Nephron progenitor cell (in vitro differentiated cells): ENCODE results near the gene CCDC33.

Experiments used
- DNase-seq: peaks from one replicate; pipeline ENCODE4 v3.0.0; 2021
- H3K27ac Mint-ChIP-seq: 2 replicates; pipeline ENCODE4 v1.8.0; 2021; ENCODE audit warnings: mild to moderate bottlenecking, moderate library complexity, mixed read lengths
- H3K27me3 Mint-ChIP-seq: 2 replicates; pipeline ENCODE4 v1.8.0; 2021; ENCODE audit warnings: mild to moderate bottlenecking, low read depth, mixed read lengths; ENCODE audit not compliant: poor library complexity
- H3K36me3 Mint-ChIP-seq: 2 replicates; pipeline ENCODE4 v1.8.0; 2021; ENCODE audit warnings: low read depth, mixed read lengths
- H3K4me1 Mint-ChIP-seq: 2 replicates; pipeline ENCODE4 v1.8.0; 2021; ENCODE audit warnings: mixed read lengths
- H3K4me3 Mint-ChIP-seq: 2 replicates; pipeline ENCODE4 v1.8.0; 2021; ENCODE audit warnings: mild to moderate bottlenecking, moderate library complexity, mixed read lengths
- H3K9me3 Mint-ChIP-seq: 2 replicates; pipeline ENCODE4 v1.8.0; 2021; ENCODE audit warnings: mild to moderate bottlenecking, moderate library complexity, mixed read lengths
- TF ChIP-seq, protein P1 (sequence below): fragments of 200-600 bp; sonication (generic); IDR thresholded peaks from 2 replicates; pipeline ENCODE4 v1.5.0; 2021; ENCODE audit warnings: antibody characterized with exemption

Gene CCDC33

DNA sequence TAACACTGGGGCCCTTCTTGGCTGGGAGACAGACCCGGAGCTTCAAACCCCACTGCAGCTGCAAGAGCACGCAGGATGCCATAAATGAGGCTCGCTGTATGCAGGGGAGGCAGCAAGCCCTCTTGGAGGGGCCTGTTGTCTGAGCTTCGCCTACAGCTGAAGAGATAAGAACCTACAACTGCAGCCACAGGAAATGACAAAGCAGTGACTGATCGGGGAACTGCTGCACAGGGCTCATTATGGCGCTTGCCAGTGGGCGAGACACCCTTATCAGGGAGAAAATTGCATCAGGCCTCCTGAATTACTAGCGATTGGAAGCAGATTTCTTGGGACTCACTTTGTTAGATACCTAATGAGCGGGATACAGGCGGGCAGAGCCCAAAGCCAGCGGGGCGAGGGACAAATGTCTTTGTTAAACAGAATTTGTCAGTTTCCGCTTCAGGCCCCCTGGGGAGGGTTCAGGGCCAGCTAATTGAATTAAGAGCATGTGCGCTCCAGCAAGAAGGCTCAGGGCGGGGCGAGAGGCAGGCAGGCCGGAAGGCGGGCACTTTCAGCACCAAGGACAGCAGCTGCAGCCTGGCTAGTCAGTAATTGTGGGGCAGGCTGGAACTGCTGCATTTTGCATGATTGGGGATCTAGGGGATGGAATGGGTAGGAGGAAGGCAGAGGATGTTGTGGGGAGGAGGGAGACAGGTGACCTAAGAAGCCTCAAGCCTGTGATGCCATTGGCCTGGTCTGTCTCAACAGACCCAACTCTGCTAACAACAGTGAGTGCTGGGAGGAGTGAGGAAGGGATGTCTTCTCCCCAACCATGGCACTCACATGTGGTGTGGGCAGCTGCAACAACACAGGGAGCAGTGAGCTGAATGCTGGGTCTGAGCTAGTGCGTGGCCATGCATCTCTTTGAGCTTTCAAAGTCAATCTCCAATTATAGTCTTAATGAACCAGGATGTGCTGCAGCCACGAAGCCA lies 55.3 kb downstream of the CCDC33 start:
- H3K4me1 Mint-ChIP-seq = peaks cover 15% of the 10 kb centered on the region
- peak; percentile 98 for DNase-seq
- H3K36me3 Mint-ChIP-seq = no peaks in the 10 kb centered on the region
- peak overlapping the region; percentile 23 for H3K4me3 Mint-ChIP-seq
- H3K27ac Mint-ChIP-seq = no peak overlapping the region
- peaks cover 15% of the 10 kb centered on the region for H3K27me3 Mint-ChIP-seq
- no peaks in the 10 kb centered on the region for H3K9me3 Mint-ChIP-seq
- TF ChIP-seq, protein P1, sequence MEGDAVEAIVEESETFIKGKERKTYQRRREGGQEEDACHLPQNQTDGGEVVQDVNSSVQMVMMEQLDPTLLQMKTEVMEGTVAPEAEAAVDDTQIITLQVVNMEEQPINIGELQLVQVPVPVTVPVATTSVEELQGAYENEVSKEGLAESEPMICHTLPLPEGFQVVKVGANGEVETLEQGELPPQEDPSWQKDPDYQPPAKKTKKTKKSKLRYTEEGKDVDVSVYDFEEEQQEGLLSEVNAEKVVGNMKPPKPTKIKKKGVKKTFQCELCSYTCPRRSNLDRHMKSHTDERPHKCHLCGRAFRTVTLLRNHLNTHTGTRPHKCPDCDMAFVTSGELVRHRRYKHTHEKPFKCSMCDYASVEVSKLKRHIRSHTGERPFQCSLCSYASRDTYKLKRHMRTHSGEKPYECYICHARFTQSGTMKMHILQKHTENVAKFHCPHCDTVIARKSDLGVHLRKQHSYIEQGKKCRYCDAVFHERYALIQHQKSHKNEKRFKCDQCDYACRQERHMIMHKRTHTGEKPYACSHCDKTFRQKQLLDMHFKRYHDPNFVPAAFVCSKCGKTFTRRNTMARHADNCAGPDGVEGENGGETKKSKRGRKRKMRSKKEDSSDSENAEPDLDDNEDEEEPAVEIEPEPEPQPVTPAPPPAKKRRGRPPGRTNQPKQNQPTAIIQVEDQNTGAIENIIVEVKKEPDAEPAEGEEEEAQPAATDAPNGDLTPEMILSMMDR = no peak

DNA sequence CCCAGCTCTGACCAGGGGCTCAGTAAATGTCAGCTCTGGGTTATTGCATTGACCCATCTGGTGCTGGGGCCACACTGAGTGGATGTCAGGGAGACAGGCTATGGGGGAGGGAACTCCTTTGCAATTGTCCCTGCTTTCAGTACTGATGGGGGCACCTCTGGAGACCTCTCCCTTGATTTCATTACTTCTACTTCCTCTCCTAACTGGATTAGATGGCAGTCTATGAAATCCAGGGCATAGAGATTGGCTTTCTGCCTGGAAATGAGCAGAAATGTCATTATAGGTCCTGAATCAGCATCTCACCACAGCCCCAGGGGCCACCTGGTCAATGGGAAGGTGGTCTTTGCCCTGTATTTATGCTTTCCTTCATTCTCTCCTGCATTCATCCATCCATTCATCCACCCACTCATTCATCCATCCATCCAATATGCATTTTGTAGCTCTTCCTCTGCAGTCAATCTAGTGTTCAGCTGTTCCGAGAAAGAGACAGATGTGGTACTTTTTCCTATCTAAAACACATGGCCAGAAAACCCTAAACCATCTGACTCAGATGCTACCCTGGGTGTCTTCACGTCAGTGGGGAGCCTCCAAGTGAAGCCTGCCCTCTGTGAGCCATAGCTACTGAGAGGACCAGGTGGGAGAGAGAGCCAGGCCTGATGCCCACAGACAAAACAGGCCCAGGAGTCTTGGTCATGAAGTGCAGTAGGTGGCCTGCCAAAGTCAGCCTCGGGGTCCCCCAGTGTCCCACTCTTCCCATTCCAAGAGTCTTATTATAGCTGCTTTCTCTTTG lies 57.1 kb downstream of the CCDC33 start:
- H3K27me3 Mint-ChIP-seq = peaks cover 6% of the 10 kb centered on the region
- no peak overlapping the region for H3K27ac Mint-ChIP-seq
- no peaks in the 10 kb centered on the region for H3K36me3 Mint-ChIP-seq

DNA sequence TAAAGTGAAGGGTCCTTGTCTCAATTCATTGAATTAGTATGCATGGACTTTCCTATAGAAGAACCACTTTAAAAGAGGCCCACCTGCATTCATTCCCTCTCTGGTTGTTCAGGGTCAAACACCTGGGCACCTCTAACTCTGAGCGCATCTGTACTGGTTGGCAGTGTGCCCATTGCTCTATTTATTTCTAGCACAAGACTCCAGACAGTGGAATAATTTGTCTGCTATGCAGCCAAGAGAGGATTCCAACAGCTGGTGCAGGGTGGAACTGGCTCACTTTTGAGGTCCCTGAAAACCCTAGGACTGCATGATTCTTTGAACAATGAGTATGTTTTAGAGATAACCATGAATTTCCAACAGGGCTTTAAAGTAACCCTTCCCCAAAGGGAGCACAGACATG lies 57.9 kb downstream of the CCDC33 start:
- TF ChIP-seq, protein P1 = no peak
- Mint-ChIP-seq H3K36me3 (no peaks in the 10 kb centered on the region), H3K9me3 (no peaks in the 10 kb centered on the region), H3K4me1 (peaks cover 13% of the 10 kb centered on the region), H3K27ac (no peak overlapping the region), H3K27me3 (peaks cover 11% of the 10 kb centered on the region), H3K4me3 (no peak overlapping the region)
- no peak for DNase-seq

More for the DNA sequence above, 57.1 kb downstream of the CCDC33 start:
- Mint-ChIP-seq H3K4me1 (peaks cover 14% of the 10 kb centered on the region), H3K4me3 (no peak overlapping the region), H3K9me3 (no peaks in the 10 kb centered on the region)
- TF ChIP-seq, protein P1 = no peak
- DNase-seq = no peak

DNA sequence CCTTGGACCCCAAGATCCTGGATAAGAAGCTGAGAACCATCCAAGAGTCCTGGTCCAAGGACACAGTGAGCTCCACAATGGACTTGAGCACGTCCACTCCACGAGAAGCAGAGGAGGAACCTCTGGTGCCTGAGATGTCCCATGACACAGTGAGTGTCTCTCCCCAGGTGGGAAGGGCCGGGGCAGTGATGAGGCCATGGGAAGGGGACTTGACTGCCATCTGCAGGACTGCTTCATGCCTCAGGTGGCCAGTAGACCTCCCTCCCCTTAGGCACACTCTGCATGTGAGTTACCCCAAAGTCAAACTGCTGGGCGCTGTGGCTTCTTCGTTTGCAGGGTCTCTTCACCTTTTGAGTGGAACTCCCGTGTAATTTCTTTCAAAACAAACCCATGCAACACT lies 59.7 kb downstream of the CCDC33 start:
- Mint-ChIP-seq H3K27ac (no peak overlapping the region), H3K27me3 (peaks cover 23% of the 10 kb centered on the region), H3K4me1 (peaks cover 19% of the 10 kb centered on the region), H3K4me3 (no peak overlapping the region), H3K36me3 (no peaks in the 10 kb centered on the region), H3K9me3 (no peaks in the 10 kb centered on the region)
- TF ChIP-seq, protein P1 = no peak
- no peak for DNase-seq

DNA sequence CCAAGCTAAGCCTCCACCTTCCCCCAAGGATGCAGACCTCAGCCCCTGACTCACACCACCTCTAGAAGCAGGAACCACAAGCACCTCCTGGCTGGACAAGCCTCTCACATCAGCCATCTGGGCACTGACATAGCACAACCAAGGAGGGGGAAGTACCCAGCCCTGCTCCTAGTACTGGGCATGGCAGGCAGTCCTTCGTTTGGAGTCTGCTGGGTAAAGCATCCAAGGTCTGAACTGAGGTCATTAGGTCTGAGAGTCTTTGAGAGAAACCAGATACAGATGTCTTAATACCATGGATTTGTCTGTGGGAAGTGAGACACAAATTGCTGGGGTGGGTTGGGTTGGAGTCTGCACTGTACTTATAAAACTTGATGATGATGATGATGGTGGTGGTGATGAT lies 61.8 kb downstream of the CCDC33 start:
- Mint-ChIP-seq H3K9me3 (no peaks in the 10 kb centered on the region), H3K36me3 (no peaks in the 10 kb centered on the region), H3K27ac (no peak overlapping the region), H3K4me3 (no peak overlapping the region), H3K4me1 (peaks cover 27% of the 10 kb centered on the region), H3K27me3 (peaks cover 34% of the 10 kb centered on the region)
- TF ChIP-seq, protein P1 = no peak
- no peak for DNase-seq
